ENCODE measurements around the gene TMEM271. TPM values are rescaled to one million over a fixed set of nuclear protein-coding genes. Genes with fewer than 3 reads are reported as not detected.

Gene TMEM271
- total and polyA plus RNA-seq, 10 of the 15 experiments (the other 5 are each of a cell fraction or from before 2014, with no cell fraction given), result not detected

- ChIA-PET POLR2A (no interaction called here), SMC1A (ENCODE audit: uncharacterized antibody, unreplicated experiment) (no interaction called here), CTCF (no interaction called here), RAD21 (ENCODE audit: unreplicated experiment) (no interaction called here)
- no peaks in the 10 kb centered on the region for H3K27me3 ChIP-seq (replicated peaks in 1 of 2; ENCODE audit: control insufficient read depth in 2 of 2, insufficient read depth in 2 of 2, low read length in 1 of 2)
- no peaks in the 10 kb centered on the region for H3K36me3 ChIP-seq (ENCODE audit: control insufficient read depth in 2 of 2, insufficient read depth in 2 of 2, low read length in 1 of 2)
- 52% methylated on average over 11 of the region's 11 CpGs for WGBS (ENCODE audit: insufficient coverage, insufficient replicate concordance, low lambda C conversion rate, missing lambda C conversion rate)
- no peak for ATAC-seq
- no peak overlapping the region for H3K27ac ChIP-seq (ENCODE audit: control insufficient read depth, insufficient read depth)
- FAIRE-seq, result no peak
- no peaks in the 10 kb centered on the region for H4K20me1 ChIP-seq (ENCODE audit: control insufficient read depth, insufficient read depth)
- no peak overlapping the region for H3K4me3 ChIP-seq
- H3K9me3 ChIP-seq (replicated peaks; ENCODE audit: control insufficient read depth, insufficient read depth, low read length), result no peaks in the 10 kb centered on the region; the same call in 2 of the 3 replicates
- no peak for TF ChIP-seq ATF7 (IDR thresholded peaks at IDR 0.05; ENCODE audit: low read depth)
- TF ChIP-seq EED (IDR thresholded peaks at IDR 0.05; ENCODE audit: low read depth), result no peak
- no peak for TF ChIP-seq HCFC1 (IDR thresholded peaks at IDR 0.05; ENCODE audit: low read length)
- no peak for TF ChIP-seq SKIL (IDR thresholded peaks at IDR 0.05; ENCODE audit: low read depth, poor library complexity, severe bottlenecking)
- no peak for TF ChIP-seq BMI1 (IDR thresholded peaks at IDR 0.05; ENCODE audit: borderline replicate concordance)
- TF ChIP-seq EZH2 (IDR thresholded peaks at IDR 0.05; ENCODE audit: borderline replicate concordance, control insufficient read depth, low read depth, low read length), result no peak
- TF ChIP-seq, protein P1, sequence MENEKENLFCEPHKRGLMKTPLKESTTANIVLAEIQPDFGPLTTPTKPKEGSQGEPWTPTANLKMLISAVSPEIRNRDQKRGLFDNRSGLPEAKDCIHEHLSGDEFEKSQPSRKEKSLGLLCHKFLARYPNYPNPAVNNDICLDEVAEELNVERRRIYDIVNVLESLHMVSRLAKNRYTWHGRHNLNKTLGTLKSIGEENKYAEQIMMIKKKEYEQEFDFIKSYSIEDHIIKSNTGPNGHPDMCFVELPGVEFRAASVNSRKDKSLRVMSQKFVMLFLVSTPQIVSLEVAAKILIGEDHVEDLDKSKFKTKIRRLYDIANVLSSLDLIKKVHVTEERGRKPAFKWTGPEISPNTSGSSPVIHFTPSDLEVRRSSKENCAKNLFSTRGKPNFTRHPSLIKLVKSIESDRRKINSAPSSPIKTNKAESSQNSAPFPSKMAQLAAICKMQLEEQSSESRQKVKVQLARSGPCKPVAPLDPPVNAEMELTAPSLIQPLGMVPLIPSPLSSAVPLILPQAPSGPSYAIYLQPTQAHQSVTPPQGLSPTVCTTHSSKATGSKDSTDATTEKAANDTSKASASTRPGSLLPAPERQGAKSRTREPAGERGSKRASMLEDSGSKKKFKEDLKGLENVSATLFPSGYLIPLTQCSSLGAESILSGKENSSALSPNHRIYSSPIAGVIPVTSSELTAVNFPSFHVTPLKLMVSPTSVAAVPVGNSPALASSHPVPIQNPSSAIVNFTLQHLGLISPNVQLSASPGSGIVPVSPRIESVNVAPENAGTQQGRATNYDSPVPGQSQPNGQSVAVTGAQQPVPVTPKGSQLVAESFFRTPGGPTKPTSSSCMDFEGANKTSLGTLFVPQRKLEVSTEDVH (IDR thresholded peaks at IDR 0.05; ENCODE audit: low read depth, partially characterized antibody), result no peak
- no peak for TF ChIP-seq MYB (IDR thresholded peaks at IDR 0.05; ENCODE audit: borderline replicate concordance, low read depth, low read length)
- no peak for TF ChIP-seq SMAD1 (IDR thresholded peaks at IDR 0.05; ENCODE audit: low read depth, partially characterized antibody)
- TF ChIP-seq BCL11A (IDR thresholded peaks at IDR 0.05; ENCODE audit: low read depth, low read length), result no peak
- TF ChIP-seq FOXK2 (IDR thresholded peaks at IDR 0.05), result no peak
- no peak for TF ChIP-seq CHD1 (IDR thresholded peaks at IDR 0.05; ENCODE audit: low read depth, low read length)
- TF ChIP-seq MTA3 (IDR thresholded peaks at IDR 0.05; ENCODE audit: borderline replicate concordance, low read length), result no peak
- TF ChIP-seq MEF2B (IDR thresholded peaks at IDR 0.05; ENCODE audit: partially characterized antibody, poor library complexity, severe bottlenecking), result no peak
- TF ChIP-seq CBFB (IDR thresholded peaks at IDR 0.05; ENCODE audit: low read depth), result no peak
- TF ChIP-seq, protein P2, sequence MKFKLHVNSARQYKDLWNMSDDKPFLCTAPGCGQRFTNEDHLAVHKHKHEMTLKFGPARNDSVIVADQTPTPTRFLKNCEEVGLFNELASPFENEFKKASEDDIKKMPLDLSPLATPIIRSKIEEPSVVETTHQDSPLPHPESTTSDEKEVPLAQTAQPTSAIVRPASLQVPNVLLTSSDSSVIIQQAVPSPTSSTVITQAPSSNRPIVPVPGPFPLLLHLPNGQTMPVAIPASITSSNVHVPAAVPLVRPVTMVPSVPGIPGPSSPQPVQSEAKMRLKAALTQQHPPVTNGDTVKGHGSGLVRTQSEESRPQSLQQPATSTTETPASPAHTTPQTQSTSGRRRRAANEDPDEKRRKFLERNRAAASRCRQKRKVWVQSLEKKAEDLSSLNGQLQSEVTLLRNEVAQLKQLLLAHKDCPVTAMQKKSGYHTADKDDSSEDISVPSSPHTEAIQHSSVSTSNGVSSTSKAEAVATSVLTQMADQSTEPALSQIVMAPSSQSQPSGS (IDR thresholded peaks at IDR 0.05; ENCODE audit: low read length), result no peak
- no peak for TF ChIP-seq RCOR1 (conservative IDR thresholded peaks at IDR 0.05; ENCODE audit: low read depth, low read length)
- TF ChIP-seq NR2C1 (IDR thresholded peaks at IDR 0.05), result no peak
- TF ChIP-seq CEBPB (IDR thresholded peaks at IDR 0.05; ENCODE audit: borderline replicate concordance in 1 of 2, low read depth in 2 of 2, low read length in 2 of 2), result no peak
- no peak for TF ChIP-seq TARDBP (IDR thresholded peaks at IDR 0.05; ENCODE audit: borderline replicate concordance)
- intact Hi-C loops (cut with micrococcal nuclease; ENCODE audit: unreplicated experiment) (no loop called here), in situ Hi-C loops (cut with MboI) (no loop called here)
- no peak for DNase-seq (ENCODE audit: low read depth, low spot score)
- H3K9ac ChIP-seq (ENCODE audit: control insufficient read depth, insufficient read depth, low read length), result no peak overlapping the region
- no TSS peak for BruUV-seq (replicated peaks)
- H3K4me1 ChIP-seq (ENCODE audit: control insufficient read depth, insufficient read depth, low read length), result no peaks in the 10 kb centered on the region
- H3K79me2 ChIP-seq (ENCODE audit: control insufficient read depth, insufficient read depth, low read length), result no peaks in the 10 kb centered on the region
- H3K4me2 ChIP-seq (ENCODE audit: control insufficient read depth, insufficient read depth), result no peak overlapping the region
- H2AFZ ChIP-seq (ENCODE audit: control insufficient read depth, low read depth, low read length), result no peak overlapping the region
These were observed 5.3 kb downstream of the TMEM271 start for GRCh38 chr4:570754-571153.
